OCI-LY7 (cell line): ENCODE results near the gene NCOA7. TPM values are rescaled to one million over a fixed set of nuclear protein-coding genes. Genes with fewer than 3 reads are reported as not detected.

Source experiments
- BruUV-seq: library from RNA; stranded (reverse); fragments of 400-500 nt; replicated peaks from 2 replicates; lab custom pipeline; 2021; lab: Mats Ljungman, UMichigan
- CTCF ChIA-PET: fragments of 300-600 bp; sonication (Branson Sonifier 250); formaldehyde crosslinking; loops from one replicate; lab custom pipeline; 2022; ENCODE audit warnings: antibody characterized with exemption; ENCODE audit not compliant: unreplicated experiment; lab: Charles Lee
- POLR2A ChIA-PET: fragments of 300-600 bp; sonication (Branson Sonifier 250); formaldehyde crosslinking; loops from one replicate; lab custom pipeline; 2022; ENCODE audit warnings: antibody characterized with exemption; lab: Charles Lee
- DNase-seq: peaks from one replicate; pipeline ENCODE4 v3.0.0-alpha.2; 2015; ENCODE audit warnings: low spot score
- H2AFZ ChIP-seq: fragments of 200-600 bp; sonication (generic), shearing (Covaris generic); 2 replicates; pipeline ENCODE4 v1.6.1; 2014; ENCODE audit warnings: mild to moderate bottlenecking, antibody characterized with exemption, low read length, moderate library complexity
- H3K27ac ChIP-seq: fragments of 200-600 bp; sonication (generic); 2 replicates; pipeline ENCODE4 v1.5.1; 2014; ENCODE audit warnings: mixed run types, low read depth, mild to moderate bottlenecking, moderate library complexity, low read length, inconsistent platforms; ENCODE audit not compliant: poor library complexity, severe bottlenecking
- H3K36me3 ChIP-seq: fragments of 200-600 bp; sonication (generic); 2 replicates; pipeline ENCODE4 v1.6.1; 2014; ENCODE audit warnings: mild to moderate bottlenecking, antibody characterized with exemption, low read length, moderate library complexity, mixed read lengths; ENCODE audit not compliant: insufficient read depth
- H3K4me1 ChIP-seq: fragments of 200-600 bp; sonication (generic); 2 replicates; pipeline ENCODE4 v1.5.1; 2014; ENCODE audit warnings: mild to moderate bottlenecking, low read length; ENCODE audit not compliant: insufficient read depth, poor library complexity, severe bottlenecking
- H3K4me2 ChIP-seq: fragments of 200-600 bp; sonication (generic); 2 replicates; pipeline ENCODE4 v1.6.1; 2014; ENCODE audit warnings: mild to moderate bottlenecking, low read length
- H3K4me3 ChIP-seq: fragments of 200-600 bp; sonication (generic); 2 replicates; pipeline ENCODE4 v1.5.1; 2014; ENCODE audit warnings: mild to moderate bottlenecking, low read depth, low read length; ENCODE audit not compliant: poor library complexity, severe bottlenecking
- H3K79me2 ChIP-seq: fragments of 200-600 bp; sonication (generic); 2 replicates; pipeline ENCODE4 v1.6.1; 2016; ENCODE audit warnings: low read depth, mild to moderate bottlenecking, low read length, moderate library complexity, mixed read lengths; ENCODE audit not compliant: insufficient read depth
- H3K9me2 ChIP-seq: fragments of 200-600 bp; sonication (generic); 2 replicates; pipeline ENCODE4 v1.6.1; 2016; ENCODE audit warnings: mild to moderate bottlenecking, low read length, mixed read lengths; ENCODE audit not compliant: insufficient read depth
- H3K9me3 ChIP-seq: fragments of 200-600 bp; sonication (generic); 2 replicates; pipeline ENCODE4 v1.6.1; 2014; ENCODE audit warnings: mild to moderate bottlenecking, mixed run types, low read length, mixed read lengths
- H4K20me1 ChIP-seq: fragments of 200-600 bp; sonication (generic); 2 replicates; pipeline ENCODE4 v1.6.1; 2014; ENCODE audit warnings: mild to moderate bottlenecking, antibody characterized with exemption, low read length, moderate library complexity, mixed read lengths; ENCODE audit not compliant: insufficient read depth
- EZH2phosphoT487 ChIP-seq: fragments of 200-600 bp; sonication (generic); IDR thresholded peaks from 2 replicates; pipeline ENCODE4 v1.6.1; 2018; ENCODE audit warnings: low read depth, borderline replicate concordance, mild to moderate bottlenecking, mixed run types, antibody characterized with exemption, low read length, moderate library complexity, mixed read lengths
- intact Hi-C: fragments of 100-400 bp; cut with micrococcal nuclease; formaldehyde crosslinking; loops from one replicate; pipeline ENCODE4 v1.10.0; 2022; ENCODE audit not compliant: unreplicated experiment
- total RNA-seq, 2 experiments: library from RNA; depleted of rRNA in 1 of 2; stranded (reverse); fragments of >200 nt in 1 of 2; shearing (Covaris generic) in 1 of 2; gene quantifications; 2 replicates each; pipeline ENCODE4 v1.2.3, GENCODE V29; 2014 to 2022
- TF ChIP-seq, protein P1 (sequence below): fragments of 200-600 bp; sonication (generic); conservative IDR thresholded peaks from 2 replicates; pipeline ENCODE4 v1.5.1; 2014; ENCODE audit warnings: mild to moderate bottlenecking, antibody characterized with exemption, low read length, moderate library complexity, mixed read lengths

Gene NCOA7
- total RNA-seq, 2 experiments from 2014 or later, result 14.8 to 52.2 TPM

- intact Hi-C loops, result loop anchor here (1.0 to 5.0 kb wide), 2 partner anchors 241 to 439 kb away; no protein-coding TSS in a partner anchor
- no peak overlapping the region for H3K27ac ChIP-seq
- peaks cover 27% of the 10 kb centered on the region for H3K4me1 ChIP-seq
- no peaks in the 10 kb centered on the region for H3K36me3 ChIP-seq
- H2AFZ ChIP-seq, result no peak overlapping the region
- CTCF ChIA-PET, result interaction anchor here (0.9 kb wide), 1 partner anchor 438 kb away, joined by 3 read pairs; no protein-coding TSS in a partner anchor
- H4K20me1 ChIP-seq, result no peaks in the 10 kb centered on the region
- TF ChIP-seq, protein P1, sequence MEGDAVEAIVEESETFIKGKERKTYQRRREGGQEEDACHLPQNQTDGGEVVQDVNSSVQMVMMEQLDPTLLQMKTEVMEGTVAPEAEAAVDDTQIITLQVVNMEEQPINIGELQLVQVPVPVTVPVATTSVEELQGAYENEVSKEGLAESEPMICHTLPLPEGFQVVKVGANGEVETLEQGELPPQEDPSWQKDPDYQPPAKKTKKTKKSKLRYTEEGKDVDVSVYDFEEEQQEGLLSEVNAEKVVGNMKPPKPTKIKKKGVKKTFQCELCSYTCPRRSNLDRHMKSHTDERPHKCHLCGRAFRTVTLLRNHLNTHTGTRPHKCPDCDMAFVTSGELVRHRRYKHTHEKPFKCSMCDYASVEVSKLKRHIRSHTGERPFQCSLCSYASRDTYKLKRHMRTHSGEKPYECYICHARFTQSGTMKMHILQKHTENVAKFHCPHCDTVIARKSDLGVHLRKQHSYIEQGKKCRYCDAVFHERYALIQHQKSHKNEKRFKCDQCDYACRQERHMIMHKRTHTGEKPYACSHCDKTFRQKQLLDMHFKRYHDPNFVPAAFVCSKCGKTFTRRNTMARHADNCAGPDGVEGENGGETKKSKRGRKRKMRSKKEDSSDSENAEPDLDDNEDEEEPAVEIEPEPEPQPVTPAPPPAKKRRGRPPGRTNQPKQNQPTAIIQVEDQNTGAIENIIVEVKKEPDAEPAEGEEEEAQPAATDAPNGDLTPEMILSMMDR, result peak; percentile 87
- TF ChIP-seq EZH2phosphoT487, result no peak
- no TSS peak for BruUV-seq
- no peaks in the 10 kb centered on the region for H3K9me2 ChIP-seq
- H3K4me2 ChIP-seq, result no peak overlapping the region
- DNase-seq, result peak; percentile 41
- POLR2A ChIA-PET, result interaction anchor here (0.6 to 1.4 kb wide), 9 partner anchors 8 to 424 kb away, joined by 3 read pairs; no protein-coding TSS in a partner anchor
- H3K79me2 ChIP-seq, result no peaks in the 10 kb centered on the region
- H3K9me3 ChIP-seq, result no peaks in the 10 kb centered on the region
- H3K4me3 ChIP-seq, result no peak overlapping the region
These were observed 37.4 kb upstream of the NCOA7 start for GRCh38 chr6:125753218-125753936.

GRCh38 chr6:125753937-125754259 lies 36.9 kb upstream of the NCOA7 start:
- CTCF ChIA-PET, result interaction anchor here (0.9 kb wide), 1 partner anchor 438 kb away, joined by 3 read pairs; no protein-coding TSS in a partner anchor
- no peak for TF ChIP-seq EZH2phosphoT487
- TF ChIP-seq, protein P1, result peak; percentile 59; the same call in 1 of the 2 replicates

GRCh38 chr6:125754566-125754965 lies 36.2 kb upstream of the NCOA7 start:
- TF ChIP-seq EZH2phosphoT487, result no peak
- TF ChIP-seq, protein P1, result no peak
- Histone ChIP-seq H2AFZ (no peak overlapping the region), H3K9me3 (no peaks in the 10 kb centered on the region), H3K4me1 (peaks cover 20% of the 10 kb centered on the region), H3K9me2 (no peaks in the 10 kb centered on the region), H3K27ac (no peak overlapping the region), H3K79me2 (no peaks in the 10 kb centered on the region), H3K36me3 (no peaks in the 10 kb centered on the region), H3K4me3 (no peak overlapping the region), H4K20me1 (no peaks in the 10 kb centered on the region), H3K4me2 (no peak overlapping the region)
- ChIA-PET CTCF (interaction anchor here (0.9 kb wide), 1 partner anchor 439 kb away, joined by 3 read pairs; no protein-coding TSS in a partner anchor), POLR2A (interaction anchor here (0.5 to 1.0 kb wide), 2 partner anchors 13 to 307 kb away, joined by 3 to 4 read pairs; no protein-coding TSS in a partner anchor)
- no TSS peak for BruUV-seq
- DNase-seq, result no peak
- intact Hi-C loops, result loop anchor here (5.0 kb wide), 1 partner anchor 242 kb away; no protein-coding TSS in a partner anchor

More at GRCh38 chr6:125753937-125754259, 36.9 kb upstream of the NCOA7 start:
- H4K20me1 ChIP-seq, result no peaks in the 10 kb centered on the region
- H3K9me3 ChIP-seq, result no peaks in the 10 kb centered on the region
- H3K79me2 ChIP-seq, result no peaks in the 10 kb centered on the region
- H3K27ac ChIP-seq, result no peak overlapping the region
- DNase-seq, result no peak
- no peaks in the 10 kb centered on the region for H3K36me3 ChIP-seq
- intact Hi-C loops, result loop anchor here (1.0 to 5.0 kb wide), 2 partner anchors 242 to 440 kb away; no protein-coding TSS in a partner anchor
- POLR2A ChIA-PET, result interaction anchor here (0.6 to 1.4 kb wide), 5 partner anchors 8 to 424 kb away, joined by 3 read pairs; no protein-coding TSS in a partner anchor
- no peaks in the 10 kb centered on the region for H3K9me2 ChIP-seq
- BruUV-seq, result no TSS peak
- no peak overlapping the region for H2AFZ ChIP-seq
- H3K4me2 ChIP-seq, result no peak overlapping the region
- H3K4me1 ChIP-seq, result peaks cover 22% of the 10 kb centered on the region
- H3K4me3 ChIP-seq, result no peak overlapping the region
